Measurements from ENCODE around the gene UMODL1.
"Not testable (repeated sequence)": the region's sequence is repeated elsewhere in the genome, so short reads cannot be mapped to it uniquely, and the experiment has no call there.

UMODL1 gene

DNA sequence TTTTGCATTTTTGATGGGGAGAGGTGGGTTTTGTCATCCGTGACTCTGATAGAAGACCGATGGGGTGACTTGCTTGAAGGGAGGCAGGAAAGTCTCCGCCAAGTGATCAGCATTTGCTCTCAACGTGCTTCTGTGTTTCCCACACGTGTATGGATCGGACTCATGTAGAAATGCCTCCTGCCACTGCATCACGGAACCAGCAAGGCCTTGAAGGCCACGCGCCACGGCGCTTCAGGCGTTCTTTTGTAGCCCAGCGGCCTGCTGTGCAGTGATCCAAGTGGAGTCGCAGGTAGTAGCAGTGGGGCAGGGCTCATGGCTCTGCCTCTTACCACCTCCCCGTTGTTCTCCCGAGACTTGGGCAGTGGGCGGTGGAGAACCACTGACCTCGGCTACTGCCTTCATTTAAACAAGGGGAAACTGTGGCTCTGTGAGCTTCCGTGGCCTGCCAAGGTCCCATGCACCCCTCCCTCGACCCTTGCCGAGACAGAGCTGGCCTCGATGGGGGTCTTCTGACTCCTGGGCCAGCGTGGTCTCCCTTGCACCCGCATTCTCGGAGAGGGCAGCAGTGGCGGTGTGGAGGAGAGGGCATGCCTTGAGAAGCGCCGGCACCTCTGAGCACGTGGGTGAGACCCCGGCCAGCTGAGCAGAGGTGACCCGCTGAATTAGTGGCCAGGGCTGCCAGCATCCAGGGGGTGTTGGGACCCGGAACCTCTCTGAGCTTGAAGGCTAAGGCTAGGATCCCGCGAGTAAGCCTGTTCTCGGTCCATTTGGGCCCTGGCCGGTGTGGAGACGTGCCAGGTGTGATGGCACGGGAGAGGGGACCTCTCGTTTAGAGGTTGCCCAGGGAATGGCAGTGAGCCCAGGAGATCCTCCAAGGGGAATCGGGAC is 101.7 kb downstream of the UMODL1 start:
- TF ChIP-seq, protein P1, sequence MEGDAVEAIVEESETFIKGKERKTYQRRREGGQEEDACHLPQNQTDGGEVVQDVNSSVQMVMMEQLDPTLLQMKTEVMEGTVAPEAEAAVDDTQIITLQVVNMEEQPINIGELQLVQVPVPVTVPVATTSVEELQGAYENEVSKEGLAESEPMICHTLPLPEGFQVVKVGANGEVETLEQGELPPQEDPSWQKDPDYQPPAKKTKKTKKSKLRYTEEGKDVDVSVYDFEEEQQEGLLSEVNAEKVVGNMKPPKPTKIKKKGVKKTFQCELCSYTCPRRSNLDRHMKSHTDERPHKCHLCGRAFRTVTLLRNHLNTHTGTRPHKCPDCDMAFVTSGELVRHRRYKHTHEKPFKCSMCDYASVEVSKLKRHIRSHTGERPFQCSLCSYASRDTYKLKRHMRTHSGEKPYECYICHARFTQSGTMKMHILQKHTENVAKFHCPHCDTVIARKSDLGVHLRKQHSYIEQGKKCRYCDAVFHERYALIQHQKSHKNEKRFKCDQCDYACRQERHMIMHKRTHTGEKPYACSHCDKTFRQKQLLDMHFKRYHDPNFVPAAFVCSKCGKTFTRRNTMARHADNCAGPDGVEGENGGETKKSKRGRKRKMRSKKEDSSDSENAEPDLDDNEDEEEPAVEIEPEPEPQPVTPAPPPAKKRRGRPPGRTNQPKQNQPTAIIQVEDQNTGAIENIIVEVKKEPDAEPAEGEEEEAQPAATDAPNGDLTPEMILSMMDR (IDR thresholded peaks at IDR 0.05; ENCODE audit: insufficient read depth, low read depth, low read length, missing control alignments): no peak
- H3K4me3 ChIP-seq (ENCODE audit: low read length): no peak overlapping the region
- DNase-seq (ENCODE audit: low read depth): no peak

DNA sequence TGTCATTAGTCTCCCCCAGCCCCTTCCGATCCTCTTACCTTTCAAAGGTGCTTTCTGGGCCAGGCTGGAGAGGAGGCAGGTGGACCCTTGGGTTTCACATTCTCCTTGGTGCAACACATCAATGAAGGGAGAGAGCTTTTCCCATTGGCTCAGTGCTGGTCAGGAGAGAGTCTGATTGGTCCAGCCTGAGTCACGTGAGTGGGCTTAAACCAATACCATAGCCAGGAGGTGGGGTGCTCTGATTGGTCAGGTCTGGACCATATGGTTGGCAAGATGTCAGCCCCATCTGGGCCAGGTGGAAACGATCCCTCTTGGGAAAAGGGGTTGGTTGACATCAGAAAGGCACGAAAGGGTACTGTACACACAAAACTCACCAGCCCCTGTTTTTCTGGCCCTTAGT is 103.1 kb downstream of the UMODL1 start:
- no peak overlapping the region for H3K4me3 ChIP-seq (ENCODE audit: low read length)
- no peak for DNase-seq (ENCODE audit: low read depth)
- TF ChIP-seq, protein P1 (IDR thresholded peaks at IDR 0.05; ENCODE audit: insufficient read depth, low read depth, low read length, missing control alignments): no peak

DNA sequence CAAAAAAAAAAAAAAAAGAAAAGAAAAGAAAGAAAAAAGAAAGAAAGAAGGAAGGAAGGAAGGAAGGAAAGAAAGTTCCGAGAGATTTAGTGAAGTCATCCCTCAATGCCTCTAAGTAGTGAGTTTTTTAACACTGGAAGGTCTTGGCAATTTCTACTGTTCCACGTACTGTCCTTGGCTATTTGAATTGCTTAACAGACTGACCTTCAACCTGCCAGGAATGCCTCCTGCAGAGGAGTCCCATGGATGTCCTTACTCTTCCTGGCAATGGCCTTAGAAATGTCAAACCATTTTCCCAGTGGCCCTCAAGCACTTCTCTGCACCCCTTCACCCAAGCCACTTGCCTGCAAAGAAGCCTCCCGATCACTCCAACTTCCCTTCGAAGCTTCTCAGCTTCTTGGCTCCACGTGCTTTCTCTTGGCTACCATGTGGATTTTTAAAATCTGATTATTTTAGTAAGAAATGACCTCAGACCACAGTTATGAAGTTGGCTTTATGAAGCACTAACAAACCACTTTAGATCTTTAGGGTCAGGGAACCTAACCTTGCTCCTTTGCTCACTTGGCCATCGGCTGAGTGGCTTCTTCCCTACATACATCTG is 104.1 kb downstream of the UMODL1 start:
- TF ChIP-seq, protein P1 (IDR thresholded peaks at IDR 0.05; ENCODE audit: insufficient read depth, low read depth, low read length, missing control alignments): no peak
- no peak for DNase-seq (ENCODE audit: low read depth)

DNA sequence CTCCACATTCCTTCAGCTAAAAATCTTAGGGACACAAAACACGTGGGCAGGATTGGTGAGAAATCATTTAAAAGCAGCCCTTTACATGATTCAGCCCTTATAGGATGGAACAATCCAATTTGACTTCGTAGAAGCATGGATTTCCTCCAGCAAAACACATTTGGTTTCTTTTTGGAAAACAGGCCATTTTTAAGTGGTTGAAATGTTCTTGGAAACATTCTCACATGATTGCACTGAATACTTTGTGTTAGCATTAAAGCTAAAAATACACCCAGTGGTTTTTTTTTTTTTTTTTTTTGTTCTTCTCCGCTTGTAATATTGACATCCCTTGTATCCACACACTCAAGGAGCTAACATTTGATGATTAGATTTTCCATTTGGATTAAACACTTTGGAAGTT is 105.7 kb downstream of the UMODL1 start:
- TF ChIP-seq, protein P1 (IDR thresholded peaks at IDR 0.05; ENCODE audit: insufficient read depth, low read depth, low read length, missing control alignments): no peak
- DNase-seq (ENCODE audit: low read depth): no peak
- no peak overlapping the region for H3K4me3 ChIP-seq (ENCODE audit: low read length)

More for the DNA sequence above, 104.1 kb downstream of the UMODL1 start:
- no peak overlapping the region for H3K4me3 ChIP-seq (ENCODE audit: low read length)

DNA sequence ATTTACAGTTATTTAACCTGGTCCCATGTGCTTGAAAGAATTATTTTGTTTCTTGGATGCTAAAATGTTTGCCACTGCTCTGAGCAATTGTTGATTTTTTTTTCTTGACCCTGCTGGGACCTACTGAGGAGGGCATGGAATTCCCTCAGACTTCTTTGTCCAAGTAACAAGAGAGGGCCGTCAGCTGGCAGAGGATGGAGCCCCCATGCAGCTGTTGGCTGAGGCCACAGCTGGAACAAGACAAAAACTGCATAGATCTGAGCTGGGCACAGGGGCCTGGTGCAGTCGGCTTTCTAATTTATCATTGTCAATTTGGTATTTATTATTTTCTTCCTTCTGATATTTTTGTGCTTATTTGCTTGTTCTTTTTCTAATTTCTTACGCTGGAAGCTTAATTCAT is 108.2 kb downstream of the UMODL1 start:
- TF ChIP-seq, protein P1 (IDR thresholded peaks at IDR 0.05; ENCODE audit: insufficient read depth, low read depth, low read length, missing control alignments): no peak
- H3K4me3 ChIP-seq (ENCODE audit: low read length): no peak overlapping the region
- DNase-seq (ENCODE audit: low read depth): no peak

DNA sequence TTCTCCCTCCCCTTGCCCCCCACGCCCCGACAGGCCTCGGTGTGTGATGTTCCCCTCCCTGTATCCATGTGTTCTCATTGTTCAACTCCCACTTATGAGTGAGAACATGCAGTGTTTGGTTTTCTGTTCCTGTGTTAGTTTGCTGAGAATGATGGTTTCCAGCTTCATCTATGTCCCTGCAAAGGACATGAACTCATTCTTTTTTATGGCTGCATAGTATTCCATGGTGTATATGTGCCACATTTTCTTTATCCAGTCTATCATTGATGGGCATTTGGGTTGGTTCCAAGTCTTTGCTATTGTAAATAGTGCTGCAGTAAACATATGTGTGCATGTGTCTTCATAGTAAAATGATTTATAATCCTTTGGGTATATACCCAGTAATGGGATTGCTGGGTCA is 108.9 kb downstream of the UMODL1 start:
- not testable (repeated sequence) for DNase-seq (ENCODE audit: low read depth); H3K4me3 ChIP-seq (ENCODE audit: low read length)

DNA sequence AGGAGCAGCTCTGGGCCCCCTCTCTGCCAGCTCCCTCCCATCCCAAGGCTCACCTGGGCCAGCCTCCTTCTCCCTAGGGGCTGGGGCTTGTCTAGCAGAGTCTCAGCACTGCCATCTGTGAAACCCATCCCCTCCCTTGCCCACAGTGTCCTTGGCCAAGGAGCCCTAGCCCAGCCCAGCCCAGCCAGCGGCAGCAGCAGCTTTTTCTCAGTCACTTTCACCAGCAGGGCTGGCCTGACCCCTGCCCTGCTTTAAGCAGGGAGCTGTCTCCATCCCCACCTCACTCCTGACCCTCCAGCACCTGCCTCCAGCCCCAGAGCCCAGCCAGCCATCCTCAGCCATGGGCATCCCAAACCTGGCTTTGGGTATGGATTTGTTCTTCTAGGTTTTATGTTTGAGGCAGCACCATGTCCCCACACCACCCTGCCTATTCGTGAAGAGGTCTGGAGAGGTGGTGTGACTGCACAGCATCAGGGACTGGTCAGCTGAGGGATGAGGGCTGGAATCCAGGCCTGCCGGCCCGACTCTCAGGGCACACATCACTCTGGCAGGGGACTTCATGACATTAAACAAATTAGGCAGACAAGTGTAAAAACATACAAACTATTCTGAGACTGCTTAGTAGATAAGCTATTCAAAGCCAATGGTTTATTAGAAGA is 111.7 kb downstream of the UMODL1 start:
- DNase-seq (ENCODE audit: low read depth): no peak
- TF ChIP-seq, protein P1 (IDR thresholded peaks at IDR 0.05; ENCODE audit: insufficient read depth, low read depth, low read length, missing control alignments): no peak
- H3K4me3 ChIP-seq (ENCODE audit: low read length): no peak overlapping the region

All from epithelial cell of esophagus (primary cell).